Activated CD4-positive, alpha-beta T cell treated with anti-CD3 and anti-CD28 coated beads, Interleukin-2, amount 10 ng/mL, durations not matched to agents 7 days and 5 days (primary cell): ENCODE data around the gene VAC14. TPM values are rescaled to one million over a fixed set of nuclear protein-coding genes. Genes with fewer than 3 reads are reported as not detected.
A peak's percentile ranks its signal among the peaks of the same experiment; 100 is the strongest.

Source experiments
- CTCF ChIA-PET: fragments of 350-600 bp; sonication (Branson Sonifier 250); formaldehyde crosslinking; loops from one replicate; lab custom pipeline; 2021; ENCODE audit warnings: antibody characterized with exemption; lab: Charles Lee
- POLR2A ChIA-PET: fragments of 350-600 bp; sonication (Branson Sonifier 250); formaldehyde crosslinking; loops from one replicate; lab custom pipeline; 2021; ENCODE audit warnings: antibody characterized with exemption; lab: Charles Lee
- DNase-seq: peaks from one replicate; pipeline ENCODE4 v3.0.0-alpha.2; 2020
- H3K27ac Mint-ChIP-seq: one replicate; pipeline ENCODE4 v1.8.0; 2021; ENCODE audit warnings: mild to moderate bottlenecking, moderate library complexity, mixed read lengths
- H3K27me3 Mint-ChIP-seq: one replicate; pipeline ENCODE4 v1.8.0; 2021; ENCODE audit warnings: mixed read lengths
- H3K36me3 Mint-ChIP-seq: one replicate; pipeline ENCODE4 v1.8.0; 2021; ENCODE audit warnings: low read depth, mixed read lengths
- H3K4me1 Mint-ChIP-seq: one replicate; pipeline ENCODE4 v1.8.0; 2021; ENCODE audit warnings: mixed read lengths
- H3K4me3 Mint-ChIP-seq: one replicate; pipeline ENCODE4 v1.8.0; 2021; ENCODE audit warnings: mild to moderate bottlenecking, moderate library complexity, mixed read lengths
- H3K9me3 Mint-ChIP-seq: one replicate; pipeline ENCODE4 v1.8.0; 2021; ENCODE audit warnings: mixed read lengths
- total RNA-seq, 2 experiments: library from RNA; stranded (reverse); gene quantifications; one replicate each; pipeline ENCODE4 v1.2.3, GENCODE V29; 2021

Gene VAC14
- total RNA-seq, 2 experiments from 2014 or later: 35.9 to 37.1 TPM

DNA sequence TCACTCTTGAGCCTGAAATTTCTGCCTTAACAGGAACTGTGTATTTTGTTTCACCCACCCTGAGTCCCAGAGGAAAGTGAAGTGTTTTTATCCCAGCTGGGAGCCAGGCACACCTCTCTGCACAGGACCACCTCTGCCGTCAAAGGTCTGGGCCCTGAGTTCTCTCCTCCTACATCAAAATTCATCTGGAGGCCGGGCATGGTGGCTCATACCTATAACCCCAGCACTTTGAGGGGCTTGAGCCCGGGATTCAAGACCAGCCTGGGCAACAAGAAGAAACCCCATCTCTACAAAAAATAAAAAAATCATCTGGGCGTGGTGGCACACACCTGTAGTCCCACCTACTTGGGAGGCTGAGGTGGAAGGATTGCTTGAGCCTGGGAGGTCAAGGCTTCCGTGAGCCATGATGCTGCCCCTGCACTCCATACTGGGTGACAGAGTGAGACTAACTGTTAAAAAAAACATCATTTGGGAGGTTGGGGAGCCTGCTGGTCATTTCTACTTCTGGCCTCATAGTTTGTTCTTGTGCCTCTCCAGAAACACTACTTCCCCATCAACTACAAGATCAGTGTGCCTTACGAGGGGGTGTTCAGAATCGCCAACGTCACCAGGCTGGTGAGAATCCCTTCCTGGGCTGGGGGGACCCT is 144.8 kb downstream of the VAC14 start:
- POLR2A ChIA-PET: no interaction called here
- H3K9me3 Mint-ChIP-seq: no peaks in the 10 kb centered on the region
- no peaks in the 10 kb centered on the region for H3K27me3 Mint-ChIP-seq
- DNase-seq: no peak
- CTCF ChIA-PET: no interaction called here
- H3K4me3 Mint-ChIP-seq: no peak overlapping the region
- H3K27ac Mint-ChIP-seq: no peak overlapping the region
- peaks cover 10% of the 10 kb centered on the region for H3K4me1 Mint-ChIP-seq
- no peaks in the 10 kb centered on the region for H3K36me3 Mint-ChIP-seq

DNA sequence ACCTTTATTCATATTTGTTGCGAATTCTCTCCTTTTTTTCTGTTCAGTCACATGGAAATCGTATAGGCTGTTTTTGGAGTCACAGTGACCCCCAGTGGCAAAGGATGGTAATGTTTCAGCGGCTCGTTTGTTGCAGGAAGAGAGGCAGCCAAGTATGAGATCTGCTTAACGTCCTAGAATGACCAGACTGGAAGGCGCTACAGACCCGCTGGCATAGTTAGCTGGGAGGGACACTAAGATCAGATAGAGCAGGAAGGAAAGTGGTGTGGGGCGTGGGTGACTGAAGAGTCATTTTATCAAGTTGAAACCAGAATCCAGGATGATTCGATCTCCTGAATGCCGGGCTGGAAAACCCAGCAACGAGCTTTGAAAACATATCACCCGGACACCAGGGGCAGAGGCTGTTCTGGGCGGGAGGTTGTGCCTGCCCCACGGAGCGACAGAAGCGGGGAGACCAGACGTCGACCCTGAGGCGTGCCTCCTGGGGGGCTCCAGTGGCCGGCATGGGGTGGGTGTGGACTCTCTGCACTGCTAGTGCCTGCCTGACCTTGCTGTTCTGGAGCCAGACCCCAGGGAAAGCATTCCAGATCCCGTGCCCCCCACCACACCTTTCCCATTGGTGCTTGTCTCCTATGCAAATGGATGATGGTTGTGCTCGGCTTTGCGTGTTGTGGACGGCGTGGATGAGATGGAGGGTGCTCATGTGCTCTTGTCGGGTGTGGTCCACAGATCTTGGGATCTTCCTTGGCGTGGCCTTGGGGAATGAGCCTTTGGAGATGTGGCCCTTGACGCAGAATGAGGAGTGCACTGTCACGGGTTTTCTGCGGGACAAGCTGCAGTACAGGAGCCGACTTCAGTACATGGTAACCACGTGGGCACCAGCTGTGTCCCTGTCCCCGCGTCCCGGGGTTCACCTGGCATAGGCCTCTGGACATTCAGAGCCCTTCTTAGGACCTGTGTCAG is 146.9 kb downstream of the VAC14 start:
- H3K36me3 Mint-ChIP-seq: no peaks in the 10 kb centered on the region
- DNase-seq: peak; percentile 87
- no peaks in the 10 kb centered on the region for H3K27me3 Mint-ChIP-seq
- ChIA-PET POLR2A (interaction anchor here (0.6 kb wide), 1 partner anchor 284 kb away, joined by 4 read pairs; no protein-coding TSS in a partner anchor), CTCF (interaction anchor here (0.6 to 2.2 kb wide), 11 partner anchors 11 to 904 kb away, joined by 3 to 12 read pairs (median 3); no protein-coding TSS in a partner anchor)
- no peaks in the 10 kb centered on the region for H3K9me3 Mint-ChIP-seq
- H3K4me3 Mint-ChIP-seq: peak overlapping the region; percentile 5
- peak overlapping the region; percentile 60 for H3K27ac Mint-ChIP-seq
- peaks cover 7% of the 10 kb centered on the region for H3K4me1 Mint-ChIP-seq

DNA sequence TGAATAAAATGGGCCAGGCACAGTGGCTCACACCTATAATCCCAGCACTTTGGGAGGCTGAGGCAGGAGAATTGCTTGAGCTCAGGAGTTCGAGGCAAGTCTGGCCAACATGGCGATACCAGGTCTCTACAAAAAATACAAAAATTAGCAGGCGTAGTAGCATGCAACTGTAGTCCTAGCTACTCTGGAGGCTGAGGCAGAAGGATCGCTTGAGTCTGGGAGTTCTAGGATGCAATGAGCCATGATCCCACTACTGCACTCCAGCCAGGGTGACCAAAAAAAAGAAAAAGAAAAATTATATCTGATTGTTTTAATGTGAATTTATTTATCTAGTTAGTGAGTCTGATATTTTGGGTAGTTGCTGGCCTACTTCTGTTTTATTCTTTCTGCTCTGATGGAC is 147.6 kb downstream of the VAC14 start:
- CTCF ChIA-PET: interaction anchor here (0.6 to 2.2 kb wide), 4 partner anchors 13 to 121 kb away, joined by 3 to 12 read pairs (median 3); no protein-coding TSS in a partner anchor
- no peak for DNase-seq
- Mint-ChIP-seq H3K9me3 (no peaks in the 10 kb centered on the region), H3K27ac (no peak overlapping the region), H3K27me3 (no peaks in the 10 kb centered on the region), H3K4me3 (no peak overlapping the region), H3K4me1 (peaks cover 7% of the 10 kb centered on the region), H3K36me3 (no peaks in the 10 kb centered on the region)
- POLR2A ChIA-PET: no interaction called here

DNA sequence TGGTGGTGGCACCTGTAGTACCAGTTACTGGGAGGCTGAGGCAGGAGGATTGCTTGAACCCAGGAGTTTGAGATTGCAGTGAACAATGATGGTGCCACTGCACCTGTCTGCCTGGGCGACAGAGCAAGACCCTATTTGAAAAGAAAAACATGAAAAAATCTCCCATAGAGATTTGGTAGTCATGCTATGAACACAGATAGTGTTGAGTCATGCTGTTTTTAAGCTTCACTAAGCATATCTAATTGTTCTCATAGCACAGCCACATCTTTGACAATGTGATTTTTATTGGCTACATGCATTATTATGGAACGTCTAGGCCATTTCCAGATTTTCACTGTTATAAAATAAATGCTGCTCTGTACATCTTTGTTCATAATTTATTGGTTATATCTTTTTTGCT is 148.6 kb downstream of the VAC14 start:
- Mint-ChIP-seq H3K4me1 (peaks cover 7% of the 10 kb centered on the region), H3K36me3 (no peaks in the 10 kb centered on the region), H3K27ac (no peak overlapping the region), H3K27me3 (no peaks in the 10 kb centered on the region), H3K4me3 (no peak overlapping the region), H3K9me3 (no peaks in the 10 kb centered on the region)
- POLR2A ChIA-PET: interaction anchor here (0.6 kb wide), 1 partner anchor 284 kb away, joined by 3 read pairs; no protein-coding TSS in a partner anchor
- CTCF ChIA-PET: interaction anchor here (1.2 to 1.4 kb wide), 2 partner anchors 10 to 12 kb away, joined by 3 to 5 read pairs; no protein-coding TSS in a partner anchor
- no peak for DNase-seq

DNA sequence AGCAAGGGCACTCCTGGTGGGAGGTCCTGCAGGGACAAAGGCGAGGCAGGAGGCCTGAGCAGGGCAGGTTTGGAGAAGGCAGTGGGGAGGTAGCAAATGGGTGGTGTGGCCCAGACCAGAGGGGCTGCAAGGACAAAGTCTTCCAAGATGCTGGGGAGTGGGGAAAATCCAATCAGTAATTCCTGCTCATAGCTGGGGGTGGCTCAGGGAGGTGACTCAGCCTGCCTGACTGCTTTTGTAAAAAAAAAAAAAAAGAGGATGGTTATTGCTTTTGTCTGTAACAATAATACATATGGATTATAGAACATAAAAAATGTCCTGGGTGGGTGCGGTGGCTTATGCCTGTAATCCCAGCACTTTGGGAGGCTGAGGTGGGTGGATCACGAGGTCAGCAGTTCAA is 149.4 kb downstream of the VAC14 start:
- ChIA-PET CTCF (interaction anchor here (0.5 to 1.2 kb wide), 3 partner anchors 8 to 11 kb away, joined by 3 to 5 read pairs (median 5); no protein-coding TSS in a partner anchor), POLR2A (no interaction called here)
- Mint-ChIP-seq H3K4me1 (peaks cover 7% of the 10 kb centered on the region), H3K9me3 (no peaks in the 10 kb centered on the region), H3K27me3 (no peaks in the 10 kb centered on the region), H3K4me3 (no peak overlapping the region), H3K36me3 (no peaks in the 10 kb centered on the region), H3K27ac (no peak overlapping the region)
- DNase-seq: no peak

DNA sequence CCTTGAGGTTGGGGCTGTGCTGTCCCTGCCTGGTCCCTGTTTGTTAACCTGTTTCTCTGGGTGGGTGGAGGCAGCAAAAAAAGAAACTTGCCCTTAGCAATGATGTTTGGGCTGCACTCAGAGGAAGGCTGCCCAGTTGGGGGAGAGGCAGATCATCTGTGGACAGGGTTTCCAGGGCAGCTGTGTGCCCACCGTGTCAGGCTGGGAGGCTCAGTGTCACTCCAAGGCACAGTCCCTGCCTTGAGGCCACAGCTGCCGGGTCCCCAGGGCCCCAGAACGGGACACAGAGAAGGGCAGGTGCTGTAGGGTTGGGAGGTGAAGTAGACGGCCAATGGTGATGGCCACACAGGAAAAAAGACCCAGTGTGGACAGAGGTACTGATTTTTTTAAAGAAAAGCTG is 150.7 kb downstream of the VAC14 start:
- DNase-seq: no peak
- H3K9me3 Mint-ChIP-seq: no peaks in the 10 kb centered on the region
- no peak overlapping the region for H3K4me3 Mint-ChIP-seq
- no peaks in the 10 kb centered on the region for H3K27me3 Mint-ChIP-seq
- CTCF ChIA-PET: interaction anchor here (0.6 kb wide), 1 partner anchor 11 kb away, joined by 3 read pairs; no protein-coding TSS in a partner anchor
- H3K27ac Mint-ChIP-seq: no peak overlapping the region
- peaks cover 7% of the 10 kb centered on the region for H3K4me1 Mint-ChIP-seq
- no peaks in the 10 kb centered on the region for H3K36me3 Mint-ChIP-seq
- POLR2A ChIA-PET: no interaction called here

DNA sequence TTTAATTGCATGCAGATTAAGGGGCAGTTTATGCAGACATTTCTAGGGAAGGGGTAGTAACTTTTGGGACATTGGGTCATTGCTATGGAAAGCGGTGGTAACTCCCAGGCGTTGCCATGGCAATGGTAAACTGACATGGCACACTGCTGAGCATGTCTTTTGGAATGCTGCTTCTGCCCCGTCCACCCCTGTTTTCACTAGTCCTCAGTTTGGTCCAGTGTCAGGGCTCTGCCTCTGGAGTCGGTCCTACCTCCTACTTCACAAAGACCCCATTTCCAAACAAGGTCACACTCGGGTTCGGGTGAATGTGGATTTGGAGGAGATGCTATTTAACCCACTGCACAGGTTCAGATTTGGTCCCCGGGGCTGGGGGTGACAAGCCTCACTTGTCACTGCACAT is 151.7 kb downstream of the VAC14 start:
- Mint-ChIP-seq H3K4me3 (no peak overlapping the region), H3K36me3 (no peaks in the 10 kb centered on the region), H3K9me3 (no peaks in the 10 kb centered on the region), H3K4me1 (peaks cover 6% of the 10 kb centered on the region), H3K27me3 (no peaks in the 10 kb centered on the region), H3K27ac (no peak overlapping the region)
- POLR2A ChIA-PET: no interaction called here
- no peak for DNase-seq
- CTCF ChIA-PET: interaction anchor here (1.1 kb wide), 1 partner anchor 14 kb away, joined by 4 read pairs; no protein-coding TSS in a partner anchor

DNA sequence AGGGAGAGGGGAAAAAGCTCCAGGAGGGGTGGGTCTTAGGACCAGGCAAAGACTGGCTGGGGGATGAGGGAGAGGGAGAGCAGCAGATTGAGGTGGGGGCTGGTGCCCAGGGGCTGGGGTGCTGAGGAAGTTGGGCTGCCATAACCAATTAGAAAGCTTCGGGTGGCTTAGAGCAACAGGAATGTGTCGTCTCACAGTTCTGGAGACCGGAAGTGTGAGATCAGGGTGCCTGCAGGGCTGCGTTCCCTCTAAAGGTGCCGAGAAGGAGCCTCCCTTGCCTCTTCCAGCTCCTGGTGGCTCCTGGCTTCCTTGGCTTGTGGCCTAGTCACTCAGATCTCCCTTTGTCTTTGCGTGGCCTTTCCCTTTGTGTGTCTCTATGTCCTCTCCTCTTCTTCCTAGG is 152.4 kb downstream of the VAC14 start:
- ChIA-PET POLR2A (no interaction called here), CTCF (interaction anchor here (1.1 to 1.7 kb wide), 2 partner anchors 11 to 13 kb away, joined by 4 read pairs; no protein-coding TSS in a partner anchor)
- H3K27me3 Mint-ChIP-seq: peaks cover 2% of the 10 kb centered on the region
- peaks cover under 1% of the 10 kb centered on the region for H3K4me1 Mint-ChIP-seq
- no peaks in the 10 kb centered on the region for H3K36me3 Mint-ChIP-seq
- H3K27ac Mint-ChIP-seq: no peak overlapping the region
- H3K9me3 Mint-ChIP-seq: no peaks in the 10 kb centered on the region
- DNase-seq: no peak
- H3K4me3 Mint-ChIP-seq: no peak overlapping the region

DNA sequence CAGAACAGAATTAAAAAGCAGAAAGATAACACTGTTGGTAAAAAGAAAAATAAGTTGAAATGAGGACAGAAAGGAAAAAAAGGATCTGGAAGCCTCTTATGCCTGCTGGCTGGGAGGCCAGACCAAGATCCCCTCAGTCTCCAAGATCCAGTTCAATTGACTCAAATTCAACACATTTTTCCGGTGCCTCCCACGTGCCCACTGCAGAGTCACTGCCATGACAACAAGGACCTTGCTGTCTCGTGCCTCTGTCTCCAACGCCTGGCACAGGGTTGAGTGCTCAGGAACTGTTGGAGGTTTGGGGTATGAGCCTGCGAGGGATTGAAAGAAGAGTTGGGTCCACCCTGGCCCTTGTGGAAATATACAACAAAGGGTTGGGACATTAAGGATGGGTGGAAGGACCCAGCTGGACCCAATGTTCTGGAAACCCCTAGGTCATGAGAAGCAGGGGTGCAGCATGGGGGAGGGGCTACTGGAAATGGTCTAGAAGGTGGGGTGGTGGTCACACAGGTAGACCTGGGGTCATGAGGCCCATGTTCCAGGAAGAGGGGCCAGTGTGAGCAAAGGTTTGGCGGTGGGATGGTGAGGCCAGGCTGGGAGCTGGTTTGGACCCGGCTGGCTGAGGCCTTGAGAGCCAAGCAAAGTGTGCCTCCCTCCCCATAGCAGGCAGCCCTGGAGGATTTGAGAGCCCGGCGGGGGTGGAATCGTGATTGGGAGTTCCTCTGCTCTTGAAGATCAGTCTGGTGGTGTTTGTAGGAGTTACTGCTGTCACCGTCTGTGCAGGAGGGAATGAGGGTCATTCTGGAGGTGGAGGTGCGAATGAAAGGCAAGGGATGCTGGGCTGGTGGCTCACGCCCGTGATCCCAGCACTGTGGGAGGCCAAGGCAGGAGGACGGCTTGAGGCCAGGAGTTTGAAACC is 153.3 kb downstream of the VAC14 start:
- no peak for DNase-seq
- ChIA-PET POLR2A (no interaction called here), CTCF (interaction anchor here (0.6 to 1.7 kb wide), 2 partner anchors 11 to 136 kb away, joined by 3 to 4 read pairs; no protein-coding TSS in a partner anchor)
- Mint-ChIP-seq H3K27me3 (peaks cover 3% of the 10 kb centered on the region), H3K36me3 (no peaks in the 10 kb centered on the region), H3K27ac (no peak overlapping the region), H3K4me1 (no peaks in the 10 kb centered on the region), H3K4me3 (no peak overlapping the region), H3K9me3 (no peaks in the 10 kb centered on the region)

DNA sequence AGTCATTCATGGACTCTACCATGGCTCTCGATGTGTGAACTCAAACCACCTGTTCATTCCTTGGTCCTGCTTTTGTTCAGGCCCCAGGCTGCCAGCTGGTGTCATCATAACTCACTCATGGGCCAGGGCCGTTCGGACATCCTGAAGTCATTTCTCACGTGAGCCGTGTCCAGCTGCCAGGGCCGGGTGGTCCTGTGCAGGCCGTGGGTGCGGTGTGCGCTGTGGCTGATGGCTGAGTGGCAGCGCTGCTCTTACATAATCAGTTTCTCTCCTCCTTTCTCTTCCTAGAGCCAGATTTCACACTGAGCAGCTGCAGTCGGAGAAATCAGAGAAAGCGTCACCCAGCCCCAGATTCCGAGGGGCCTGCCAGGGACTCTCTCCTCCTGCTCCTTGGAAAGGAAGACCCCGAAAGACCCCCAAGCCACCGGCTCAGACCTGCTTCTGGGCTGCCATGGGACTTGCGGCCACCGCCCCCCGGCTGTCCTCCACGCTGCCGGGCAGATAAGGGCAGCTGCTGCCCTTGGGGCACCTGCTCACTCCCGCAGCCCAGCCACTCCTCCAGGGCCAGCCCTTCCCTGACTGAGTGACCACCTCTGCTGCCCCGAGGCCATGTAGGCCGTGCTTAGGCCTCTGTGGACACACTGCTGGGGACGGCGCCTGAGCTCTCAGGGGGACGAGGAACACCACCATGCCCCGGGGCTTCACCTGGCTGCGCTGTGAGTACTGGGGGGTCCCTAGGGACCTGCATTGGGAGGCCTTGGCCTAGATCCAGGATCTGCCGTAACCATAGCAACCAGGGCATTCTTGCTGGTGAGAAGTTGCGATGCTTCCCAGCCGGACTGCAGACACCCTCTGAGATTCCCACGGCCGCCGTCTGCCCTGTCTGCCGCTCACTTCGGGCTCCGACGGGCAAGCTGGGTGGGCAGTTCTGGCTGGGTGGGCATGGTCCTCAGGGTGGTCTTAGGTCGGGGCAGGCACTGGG is 154.4 kb downstream of the VAC14 start, which contains the start of gene IL34:
Gene IL34, plus strand, starts transcription at position 300 of the 982 bp plus-strand sequence. Its CDS starts 389 bp downstream, at position 689.
- ChIA-PET POLR2A (no interaction called here), CTCF (interaction anchor here (0.9 kb wide), 1 partner anchor 56 kb away, joined by 3 read pairs; no protein-coding TSS in a partner anchor)
- Mint-ChIP-seq H3K4me3 (no peak within 1 kb of the TSS), H3K27ac (no peak within 1 kb of the TSS), H3K9me3 (no peaks in the 10 kb centered on the region), H3K27me3 (peaks cover 7% of the 10 kb centered on the region), H3K4me1 (no peaks in the 10 kb centered on the region), H3K36me3 (no peaks in the 10 kb centered on the region)
- DNase-seq: no peak
